Measurements from ENCODE around the gene MEF2B.

MEF2B gene

DNA sequence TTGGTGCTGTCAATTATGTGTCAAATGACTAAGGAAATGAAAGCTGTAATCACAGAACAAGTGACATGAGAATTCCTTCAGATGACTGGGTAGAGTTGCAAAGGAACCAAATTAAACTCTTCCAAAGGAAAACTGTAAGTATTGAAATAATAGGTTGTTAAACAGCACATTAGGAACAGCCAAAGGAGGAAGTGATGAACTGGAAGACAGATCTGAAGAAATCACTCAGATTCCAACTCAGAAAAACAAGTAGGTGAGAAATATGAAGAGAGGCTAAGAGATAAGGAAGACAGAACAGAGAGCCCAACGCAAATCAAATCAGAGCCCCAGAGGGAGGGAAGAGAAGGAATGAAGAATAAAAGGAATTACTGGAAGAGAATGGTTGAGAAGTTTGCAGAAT lies 47.2 kb downstream of the MEF2B start:
- Mint-ChIP-seq H3K27ac (ENCODE audit: low read depth) (no peak overlapping the region), H3K4me3 (no peak overlapping the region), H3K27me3 (no peaks in the 10 kb centered on the region), H3K9me3 (peaks cover 8% of the 10 kb centered on the region), H3K4me1 (no peaks in the 10 kb centered on the region), H3K36me3 (ENCODE audit: insufficient read depth) (peaks cover 5% of the 10 kb centered on the region)
- DNase-seq (ENCODE audit: low spot score in 2 of 2) (no peak), ATAC-seq (replicated peaks; ENCODE audit: extremely low read depth, poor library complexity, severe bottlenecking) (no peak)

DNA sequence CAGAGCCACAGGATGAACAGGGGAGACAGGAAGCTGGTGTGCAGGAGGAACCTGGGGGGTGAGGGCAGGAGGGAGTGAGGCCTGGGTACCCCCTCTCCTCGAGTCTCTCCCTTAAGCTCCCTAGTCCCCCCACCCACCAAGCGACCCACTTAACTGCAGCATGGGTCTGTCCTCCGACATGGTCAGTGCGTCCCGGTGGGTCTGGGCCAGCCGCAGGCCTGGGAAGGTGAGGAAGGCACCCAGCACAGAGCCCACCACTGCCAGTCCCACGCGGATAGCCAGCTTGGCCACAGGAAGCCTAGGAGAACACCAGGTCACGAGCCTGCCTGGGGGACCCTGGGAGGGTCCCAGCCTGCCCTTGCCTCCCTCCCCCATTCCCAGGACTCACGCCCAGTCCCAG lies 48.7 kb downstream of the MEF2B start:
- no peak for ATAC-seq (replicated peaks; ENCODE audit: extremely low read depth, poor library complexity, severe bottlenecking)
- Mint-ChIP-seq H3K36me3 (ENCODE audit: insufficient read depth) (peaks cover 5% of the 10 kb centered on the region), H3K4me3 (no peak overlapping the region), H3K9me3 (peaks cover 8% of the 10 kb centered on the region), H3K27me3 (no peaks in the 10 kb centered on the region), H3K27ac (ENCODE audit: low read depth) (no peak overlapping the region), H3K4me1 (no peaks in the 10 kb centered on the region)
- DNase-seq (ENCODE audit: low spot score in 2 of 2) = no peak

DNA sequence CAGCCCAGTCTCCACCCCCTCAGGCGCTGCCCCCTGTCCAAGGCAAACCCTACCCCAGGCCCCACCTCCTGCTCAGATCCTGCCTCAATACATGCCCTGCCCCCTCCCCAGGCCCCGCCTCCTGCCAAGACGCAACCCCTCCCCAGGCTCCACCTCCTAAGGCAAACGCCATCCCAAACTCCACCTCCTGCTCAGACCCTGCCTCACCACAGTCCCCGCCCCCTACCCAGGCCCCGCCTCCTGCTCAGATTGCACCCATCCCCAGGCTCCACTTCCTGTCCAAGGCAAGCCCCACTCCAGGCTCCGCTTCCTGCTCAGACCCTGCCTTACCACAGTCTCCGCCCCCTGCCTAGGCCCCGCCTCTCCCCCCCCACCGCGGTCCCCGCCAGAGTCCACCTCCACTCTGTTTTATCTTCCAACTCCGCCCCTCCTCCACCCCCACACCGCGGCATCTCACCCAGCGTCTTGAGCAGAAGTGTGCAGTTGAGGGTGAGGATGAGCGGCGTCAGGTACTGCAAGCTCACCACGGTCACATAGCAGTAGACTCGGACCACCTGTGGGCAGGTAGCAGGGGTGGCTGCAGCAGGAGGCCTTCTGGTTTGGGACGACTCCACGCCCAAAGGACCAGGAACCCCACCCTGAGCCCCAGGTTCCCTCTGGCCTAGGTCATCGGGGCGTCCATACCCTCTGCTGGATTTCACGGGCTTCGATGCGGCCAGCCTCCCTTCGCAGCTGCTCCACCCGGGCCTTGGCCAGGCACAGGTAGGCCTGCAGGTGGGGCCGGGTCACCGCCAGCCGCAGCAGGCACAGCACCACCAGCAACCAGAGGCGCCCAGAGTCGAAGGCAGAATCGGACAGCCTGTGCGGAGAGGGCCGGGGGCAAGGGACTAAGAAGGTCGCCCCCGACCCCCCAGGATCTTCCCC lies 49.5 kb downstream of the MEF2B start:
- no peak overlapping the region for H3K27ac Mint-ChIP-seq (ENCODE audit: low read depth)
- peaks cover 8% of the 10 kb centered on the region for H3K9me3 Mint-ChIP-seq
- H3K36me3 Mint-ChIP-seq (ENCODE audit: insufficient read depth) = peaks cover 5% of the 10 kb centered on the region
- H3K4me1 Mint-ChIP-seq = no peaks in the 10 kb centered on the region
- ATAC-seq (replicated peaks; ENCODE audit: extremely low read depth, poor library complexity, severe bottlenecking) (no peak), DNase-seq (ENCODE audit: low spot score in 2 of 2) (no peak)
- no peaks in the 10 kb centered on the region for H3K27me3 Mint-ChIP-seq
- no peak overlapping the region for H3K4me3 Mint-ChIP-seq

DNA sequence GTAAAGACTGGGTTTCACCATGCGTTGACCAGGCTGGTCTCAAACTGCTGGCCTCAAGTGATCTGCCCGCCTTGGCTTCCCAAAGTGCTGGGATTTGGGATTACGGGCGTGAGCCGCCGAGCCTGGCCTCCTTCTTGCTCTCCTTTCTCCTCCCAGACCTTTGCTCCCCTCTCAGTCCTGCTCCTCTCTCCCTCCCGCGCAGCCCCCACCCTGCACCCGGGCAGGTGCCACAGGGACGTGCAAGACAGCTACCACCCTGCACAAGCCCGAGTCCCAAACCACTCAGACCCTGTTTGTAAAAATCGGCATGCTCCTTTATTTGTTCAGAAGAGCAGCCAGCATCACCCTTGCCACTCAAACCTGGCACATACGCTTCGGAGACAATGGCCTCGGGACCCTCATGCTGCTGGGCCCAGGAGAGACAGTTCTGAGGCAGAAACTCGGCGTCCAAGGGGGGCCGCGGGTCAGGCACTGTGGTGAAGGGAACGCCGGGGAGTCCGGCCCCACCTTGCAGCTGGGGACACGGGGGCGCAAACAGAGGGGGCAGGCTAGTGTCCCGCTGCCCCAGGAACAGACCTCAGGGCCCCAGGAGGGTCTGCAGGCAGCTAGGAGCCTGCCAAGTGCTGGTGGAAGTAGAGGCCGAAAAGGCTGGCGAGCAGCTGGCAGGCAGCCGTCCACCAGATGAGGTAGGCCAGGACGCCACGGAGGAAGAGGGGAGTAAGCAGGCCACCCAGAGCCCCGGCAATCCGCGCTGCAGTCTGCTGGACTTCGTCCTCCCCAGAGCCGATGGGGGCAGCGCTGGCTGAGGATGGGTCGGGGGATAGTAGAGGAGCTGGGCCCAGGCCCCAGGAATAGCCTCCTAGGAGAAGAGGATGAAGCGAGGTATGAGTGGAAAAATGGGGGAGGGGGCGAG lies 50.5 kb downstream of the MEF2B start:
- no peaks in the 10 kb centered on the region for H3K27me3 Mint-ChIP-seq
- no peak for DNase-seq (ENCODE audit: low spot score in 2 of 2)
- H3K4me1 Mint-ChIP-seq = no peaks in the 10 kb centered on the region
- peak overlapping the region; percentile 55 for H3K27ac Mint-ChIP-seq (ENCODE audit: low read depth)
- no peak for ATAC-seq (replicated peaks; ENCODE audit: extremely low read depth, poor library complexity, severe bottlenecking)
- H3K9me3 Mint-ChIP-seq = peaks cover 8% of the 10 kb centered on the region
- no peak overlapping the region for H3K4me3 Mint-ChIP-seq
- H3K36me3 Mint-ChIP-seq (ENCODE audit: insufficient read depth) = peaks cover 5% of the 10 kb centered on the region

DNA sequence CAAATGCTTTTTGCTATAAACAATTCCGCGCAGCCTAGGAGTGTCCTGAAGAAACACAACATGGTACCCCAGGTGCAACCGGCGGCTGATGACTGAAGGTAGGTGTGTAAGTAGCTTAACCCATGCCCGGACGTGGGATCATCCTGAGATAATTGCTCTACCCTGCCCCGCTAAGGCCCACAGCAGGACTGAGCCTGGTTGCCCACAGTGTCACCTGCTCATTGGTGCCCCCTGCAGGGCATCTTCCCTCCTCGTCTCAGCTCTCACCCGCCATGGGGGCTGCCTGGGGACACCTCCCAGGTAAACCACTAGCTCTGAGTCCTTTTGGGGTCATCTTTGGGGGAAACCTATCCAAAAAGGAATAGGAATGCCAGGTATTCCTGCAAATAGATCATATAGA lies 54.1 kb downstream of the MEF2B start:
- Mint-ChIP-seq H3K4me3 (no peak overlapping the region), H3K4me1 (peaks cover 5% of the 10 kb centered on the region), H3K27ac (ENCODE audit: low read depth) (no peak overlapping the region), H3K9me3 (no peaks in the 10 kb centered on the region), H3K27me3 (no peaks in the 10 kb centered on the region), H3K36me3 (ENCODE audit: insufficient read depth) (peaks cover 2% of the 10 kb centered on the region)
- DNase-seq (ENCODE audit: low spot score in 2 of 2) = no peak
- peak; percentile 43 for ATAC-seq (replicated peaks; ENCODE audit: extremely low read depth, poor library complexity, severe bottlenecking)

DNA sequence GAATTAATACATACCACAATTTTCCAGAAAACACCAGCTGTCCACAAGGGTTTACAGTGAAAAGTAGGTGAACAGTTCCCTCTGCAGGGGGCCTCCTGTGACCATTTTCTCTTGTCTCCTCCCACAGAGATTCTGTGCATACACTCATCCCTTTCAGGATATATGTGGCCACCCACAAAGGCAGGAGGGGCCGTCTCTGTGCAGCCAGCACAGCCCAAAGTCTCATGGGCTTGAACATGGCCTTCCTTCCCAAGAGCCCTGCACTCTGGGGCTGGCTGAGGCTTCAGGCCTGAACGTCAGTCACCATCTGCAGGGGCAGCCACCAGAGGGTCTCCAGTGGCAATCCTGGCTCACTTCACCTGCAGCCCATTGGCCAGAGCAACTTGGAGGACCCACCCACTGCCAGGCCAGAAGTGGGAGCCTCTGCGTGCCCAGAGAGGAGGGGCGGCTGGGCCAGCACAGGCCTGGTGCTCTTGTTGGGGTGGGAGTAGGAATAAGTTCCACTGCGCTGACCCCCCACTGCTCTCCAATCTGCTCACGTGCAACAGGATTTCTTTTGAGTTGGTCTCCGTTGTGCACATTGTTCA lies 56.9 kb downstream of the MEF2B start:
- no peaks in the 10 kb centered on the region for H3K36me3 Mint-ChIP-seq (ENCODE audit: insufficient read depth)
- H3K4me3 Mint-ChIP-seq = no peak overlapping the region
- no peaks in the 10 kb centered on the region for H3K27me3 Mint-ChIP-seq
- H3K9me3 Mint-ChIP-seq = no peaks in the 10 kb centered on the region
- ATAC-seq (replicated peaks; ENCODE audit: extremely low read depth, poor library complexity, severe bottlenecking) (no peak), DNase-seq (ENCODE audit: low spot score in 2 of 2) (no peak)
- peaks cover 5% of the 10 kb centered on the region for H3K4me1 Mint-ChIP-seq
- H3K27ac Mint-ChIP-seq (ENCODE audit: low read depth) = no peak overlapping the region

DNA sequence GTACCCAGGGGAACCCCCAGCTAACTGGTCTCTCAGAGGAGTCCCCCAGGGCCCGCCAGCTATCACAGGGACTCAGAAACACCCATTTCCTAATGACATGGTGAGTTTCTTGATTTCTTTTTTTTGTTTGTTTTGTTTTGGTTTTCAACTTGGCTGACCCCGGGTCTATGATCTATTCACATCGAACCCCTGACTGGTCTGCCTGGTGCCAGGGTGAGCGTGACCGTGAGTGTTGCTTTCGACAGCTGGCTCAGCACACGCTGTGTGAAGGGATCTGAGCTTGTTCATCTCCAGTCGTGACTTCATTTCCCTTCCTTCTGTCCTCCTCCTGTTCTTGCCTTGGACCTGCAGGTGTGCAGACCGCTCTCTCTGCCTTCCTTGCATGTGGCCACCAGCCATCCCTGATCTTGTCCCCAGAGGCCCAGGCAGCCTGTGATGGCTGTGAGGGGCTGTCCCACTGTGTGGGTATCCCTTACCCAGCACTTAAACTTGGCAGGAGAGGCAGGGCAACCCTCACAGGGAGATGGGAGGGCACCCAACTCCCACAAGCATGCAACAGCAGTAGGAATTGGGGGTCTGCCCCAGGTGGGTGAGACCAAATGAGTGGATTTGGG lies 58.0 kb downstream of the MEF2B start:
- Mint-ChIP-seq H3K27me3 (no peaks in the 10 kb centered on the region), H3K36me3 (ENCODE audit: insufficient read depth) (peaks cover 3% of the 10 kb centered on the region), H3K4me3 (no peak overlapping the region), H3K4me1 (peaks cover 5% of the 10 kb centered on the region), H3K27ac (ENCODE audit: low read depth) (no peak overlapping the region), H3K9me3 (no peaks in the 10 kb centered on the region)
- ATAC-seq (replicated peaks; ENCODE audit: extremely low read depth, poor library complexity, severe bottlenecking) (no peak), DNase-seq (ENCODE audit: low spot score in 2 of 2) (no peak)

DNA sequence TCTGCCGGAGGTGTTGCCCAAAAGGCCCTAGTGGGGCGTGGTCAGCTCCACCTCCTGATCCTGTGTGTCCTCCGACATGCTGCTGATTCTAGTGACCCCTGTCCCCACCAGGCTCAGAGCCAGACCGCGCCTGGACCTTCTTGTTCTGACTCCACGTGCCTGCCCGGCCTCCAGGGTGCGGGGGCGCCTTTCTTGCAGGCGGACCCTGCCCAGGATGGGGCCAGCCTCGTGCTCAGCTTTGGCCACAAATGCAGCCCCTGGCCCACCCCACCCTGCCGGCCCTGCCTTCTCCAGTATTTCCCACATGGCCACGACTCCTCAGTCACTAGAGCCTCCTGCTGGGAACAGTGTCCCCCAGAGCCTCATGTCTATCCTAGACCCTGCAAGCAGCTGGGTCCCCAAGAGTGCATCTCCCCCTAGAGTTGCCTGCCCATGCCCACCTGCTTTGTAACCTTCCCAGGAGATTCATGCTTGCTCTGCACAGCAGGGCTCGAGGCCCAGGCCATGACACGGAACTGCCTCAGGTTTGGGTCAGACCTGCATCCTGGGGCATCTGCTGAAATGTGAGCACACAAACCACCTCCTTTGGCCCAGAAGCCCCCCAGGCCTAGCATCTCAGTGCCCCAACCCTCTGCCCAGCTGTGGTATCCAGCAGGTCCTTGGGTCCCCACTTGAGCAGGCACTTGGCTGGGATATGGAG lies 58.8 kb downstream of the MEF2B start:
- Mint-ChIP-seq H3K27me3 (no peaks in the 10 kb centered on the region), H3K4me1 (peaks cover 5% of the 10 kb centered on the region), H3K4me3 (no peak overlapping the region), H3K9me3 (no peaks in the 10 kb centered on the region), H3K36me3 (ENCODE audit: insufficient read depth) (peaks cover 6% of the 10 kb centered on the region), H3K27ac (ENCODE audit: low read depth) (no peak overlapping the region)
- ATAC-seq (replicated peaks; ENCODE audit: extremely low read depth, poor library complexity, severe bottlenecking) (no peak), DNase-seq (ENCODE audit: low spot score in 2 of 2) (no peak)

DNA sequence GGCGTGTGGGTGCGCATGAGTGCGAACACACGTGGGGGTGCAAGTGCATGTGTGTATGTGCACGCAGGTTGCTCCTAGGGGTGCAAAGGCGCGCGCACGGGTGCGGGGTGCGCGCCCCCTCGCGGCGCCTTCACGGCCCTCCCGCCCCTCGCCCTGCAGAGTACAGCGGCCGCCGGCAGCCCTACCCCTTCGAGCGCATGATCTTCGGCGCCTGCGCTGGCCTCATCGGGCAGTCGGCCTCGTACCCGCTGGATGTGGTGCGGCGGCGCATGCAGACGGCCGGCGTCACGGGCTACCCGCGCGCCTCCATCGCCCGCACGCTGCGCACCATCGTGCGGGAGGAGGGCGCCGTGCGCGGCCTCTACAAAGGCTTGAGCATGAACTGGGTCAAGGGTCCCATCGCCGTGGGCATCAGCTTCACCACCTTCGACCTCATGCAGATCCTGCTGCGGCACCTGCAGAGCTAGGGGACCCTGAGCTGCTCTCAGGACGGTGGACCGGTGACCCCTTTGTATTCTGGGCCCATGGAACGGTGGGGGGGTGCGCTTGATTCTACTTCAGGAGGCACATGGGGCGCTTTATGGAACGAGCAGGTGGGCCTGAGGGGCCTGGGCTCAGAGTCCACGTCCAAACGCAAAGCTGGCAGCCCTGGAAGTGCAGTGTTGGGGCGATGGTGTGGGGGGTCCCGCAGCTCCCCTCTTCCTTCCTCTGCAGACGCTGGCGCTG lies 59.5 kb downstream of the MEF2B start:
- H3K36me3 Mint-ChIP-seq (ENCODE audit: insufficient read depth) = peaks cover 6% of the 10 kb centered on the region
- peaks cover 5% of the 10 kb centered on the region for H3K4me1 Mint-ChIP-seq
- H3K9me3 Mint-ChIP-seq = no peaks in the 10 kb centered on the region
- H3K27me3 Mint-ChIP-seq = no peaks in the 10 kb centered on the region
- no peak for ATAC-seq (replicated peaks; ENCODE audit: extremely low read depth, poor library complexity, severe bottlenecking)
- DNase-seq (ENCODE audit: low spot score in 2 of 2) = no peak
- no peak overlapping the region for H3K4me3 Mint-ChIP-seq
- H3K27ac Mint-ChIP-seq (ENCODE audit: low read depth) = no peak overlapping the region

DNA sequence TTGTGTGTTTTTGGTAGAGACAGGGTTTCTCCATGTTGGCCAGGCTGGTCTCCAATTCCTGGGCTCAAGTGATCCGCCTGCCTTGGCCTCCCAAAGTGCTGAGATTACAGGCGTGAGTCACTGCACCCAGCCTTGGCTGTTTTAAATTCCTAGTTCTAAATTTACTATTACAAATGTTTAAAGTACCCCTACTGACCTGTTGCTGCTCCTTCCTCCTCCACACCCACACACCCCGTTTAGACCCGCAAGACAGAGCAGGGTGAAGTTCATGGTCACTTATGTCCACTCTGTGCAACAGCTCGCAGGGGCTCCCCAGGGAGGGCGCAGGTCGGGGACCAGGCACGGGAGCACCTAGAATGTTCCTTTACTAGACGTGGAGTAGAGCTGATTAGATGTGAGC lies 60.5 kb downstream of the MEF2B start:
- H3K36me3 Mint-ChIP-seq (ENCODE audit: insufficient read depth) = peaks cover 12% of the 10 kb centered on the region
- H3K27me3 Mint-ChIP-seq = no peaks in the 10 kb centered on the region
- H3K4me1 Mint-ChIP-seq = peaks cover 5% of the 10 kb centered on the region
- H3K4me3 Mint-ChIP-seq = no peak overlapping the region
- H3K27ac Mint-ChIP-seq (ENCODE audit: low read depth) = peak overlapping the region; percentile 19
- ATAC-seq (replicated peaks; ENCODE audit: extremely low read depth, poor library complexity, severe bottlenecking) (no peak), DNase-seq (ENCODE audit: low spot score in 2 of 2) (no peak)
- no peaks in the 10 kb centered on the region for H3K9me3 Mint-ChIP-seq

DNA sequence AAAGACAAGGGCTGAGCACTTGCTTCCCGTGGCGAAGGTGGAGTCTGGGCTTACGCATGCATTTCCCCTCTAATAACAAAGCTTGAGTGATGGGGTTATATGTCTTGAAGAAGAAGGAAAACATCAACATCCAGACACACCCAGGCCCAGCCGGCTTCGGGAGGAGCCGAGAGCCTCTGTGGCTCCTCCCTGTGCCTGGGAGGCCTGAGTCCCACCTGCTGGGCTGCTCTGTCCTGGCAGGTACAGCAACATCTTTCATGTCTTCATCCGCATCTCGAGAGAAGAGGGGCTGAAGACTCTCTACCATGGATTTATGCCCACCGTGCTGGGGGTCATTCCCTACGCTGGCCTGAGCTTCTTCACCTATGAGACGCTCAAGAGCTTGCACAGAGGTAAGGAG lies 62.4 kb downstream of the MEF2B start:
- no peak overlapping the region for H3K4me3 Mint-ChIP-seq

More for the DNA sequence above, 62.4 kb downstream of the MEF2B start:
- no peaks in the 10 kb centered on the region for H3K27me3 Mint-ChIP-seq
- no peaks in the 10 kb centered on the region for H3K4me1 Mint-ChIP-seq
- ATAC-seq (replicated peaks; ENCODE audit: extremely low read depth, poor library complexity, severe bottlenecking) (no peak), DNase-seq (ENCODE audit: low spot score in 2 of 2) (no peak)
- H3K9me3 Mint-ChIP-seq = no peaks in the 10 kb centered on the region
- peaks cover 16% of the 10 kb centered on the region for H3K36me3 Mint-ChIP-seq (ENCODE audit: insufficient read depth)
- H3K27ac Mint-ChIP-seq (ENCODE audit: low read depth) = no peak overlapping the region
